ENCODE results near the gene PRPF38B.
"Not testable (repeated sequence)": the region's sequence is repeated elsewhere in the genome, so short reads cannot be mapped to it uniquely, and the experiment has no call there.

The PRPF38B gene

GRCh38 chr1:108679586-108680213 is 12.4 kb upstream of the PRPF38B start:
- DNase-seq (ENCODE audit: low read depth, low spot score) = no peak

- peak; percentile 45 for DNase-seq (ENCODE audit: low read depth, low spot score)
Measured at GRCh38 chr1:108681701-108682100, 10.4 kb upstream of the PRPF38B start.

- DNase-seq (ENCODE audit: low read depth, low spot score) = no peak
Measured at GRCh38 chr1:108685529-108685928, 6.6 kb upstream of the PRPF38B start.

GRCh38 chr1:108686614-108687313 is 5.3 kb upstream of the PRPF38B start:
- DNase-seq (ENCODE audit: low read depth, low spot score) = no peak

GRCh38 chr1:108691128-108691941 is 775 bp upstream of the PRPF38B start:
- no peak for DNase-seq (ENCODE audit: low read depth, low spot score)

GRCh38 chr1:108692724-108693655 is 880 bp downstream of the PRPF38B start:
- DNase-seq (ENCODE audit: low read depth, low spot score) = no peak

GRCh38 chr1:108695535-108695934 is 3.4 kb downstream of the PRPF38B start:
- no peak for DNase-seq (ENCODE audit: low read depth, low spot score)

- no peak for DNase-seq (ENCODE audit: low read depth, low spot score)
Measured at GRCh38 chr1:108699375-108700332, 7.5 kb downstream of the PRPF38B start.

- DNase-seq (ENCODE audit: low read depth, low spot score) = no peak
Measured at GRCh38 chr1:108701176-108701849, 9.2 kb downstream of the PRPF38B start.

GRCh38 chr1:108702109-108702508 is 10.0 kb downstream of the PRPF38B start:
- not testable (repeated sequence) for DNase-seq (ENCODE audit: low read depth, low spot score)

GRCh38 chr1:108703939-108704338 is 11.8 kb downstream of the PRPF38B start:
- DNase-seq (ENCODE audit: low read depth, low spot score) = no peak

GRCh38 chr1:108704496-108704895 is 12.4 kb downstream of the PRPF38B start:
- DNase-seq (ENCODE audit: low read depth, low spot score) = no peak

GRCh38 chr1:108706643-108707042 is 14.5 kb downstream of the PRPF38B start:
- no peak for DNase-seq (ENCODE audit: low read depth, low spot score)

GRCh38 chr1:108708691-108709660 is 16.9 kb downstream of the PRPF38B start:
- no peak for DNase-seq (ENCODE audit: low read depth, low spot score)

GRCh38 chr1:108712606-108713150 is 20.6 kb downstream of the PRPF38B start, which contains the start of gene FNDC7:
Gene FNDC7, plus strand, starts transcription at chr1:108712908. Its CDS starts 26 bp downstream, at chr1:108712934.
- DNase-seq (ENCODE audit: low read depth, low spot score) = peak; percentile 64

- no peak for DNase-seq (ENCODE audit: low read depth, low spot score)
Measured at GRCh38 chr1:108715932-108716331, 23.8 kb downstream of the PRPF38B start.

- DNase-seq (ENCODE audit: low read depth, low spot score) = no peak
Measured at GRCh38 chr1:108716437-108717230, 24.5 kb downstream of the PRPF38B start.

Measured in iPS DF 19.7 (cell line).